Skeletal muscle cell (primary cell): ENCODE results near the gene CPEB3.
"Not testable (repeated sequence)": the region's sequence is repeated elsewhere in the genome, so short reads cannot be mapped to it uniquely, and the experiment has no call there.

ENCODE experiments used
- DNase-seq: peaks from one replicate; pipeline ENCODE4 v3.0.0-alpha.2; 2010; ENCODE audit warnings: low read depth
- H3K4me3 ChIP-seq: 2 replicates; pipeline ENCODE4 v1.5.1; 2011; ENCODE audit warnings: low read depth, mild to moderate bottlenecking, control low read depth, low read length, moderate library complexity

Gene CPEB3

GRCh38 chr10:92219559-92219958, 71.3 kb downstream of the CPEB3 start:
- no peak for DNase-seq
- H3K4me3 ChIP-seq, result no peak overlapping the region

DNA sequence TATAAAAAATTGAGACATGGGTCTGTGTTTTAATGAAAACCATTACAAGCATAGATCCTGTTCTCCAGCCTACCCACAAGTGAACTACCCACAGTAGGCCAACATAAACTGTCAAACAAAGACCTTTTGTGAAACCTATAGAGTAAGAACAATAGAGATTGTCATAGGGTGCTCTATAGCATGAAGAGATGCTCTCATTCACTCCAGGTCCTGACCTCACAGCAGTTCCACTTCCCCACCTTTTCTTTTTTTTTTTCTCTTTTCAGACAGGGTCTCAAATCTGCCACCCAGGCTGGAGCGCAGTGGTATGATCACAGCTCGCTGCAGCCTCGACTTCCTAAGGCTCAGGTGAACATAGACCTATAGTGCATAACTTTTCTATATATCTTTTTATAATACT, 72.3 kb downstream of the CPEB3 start:
- no peak for DNase-seq
- no peak overlapping the region for H3K4me3 ChIP-seq

- H3K4me3 ChIP-seq, DNase-seq: not testable (repeated sequence)
Measured at GRCh38 chr10:92216608-92217007, 74.3 kb downstream of the CPEB3 start.

DNA sequence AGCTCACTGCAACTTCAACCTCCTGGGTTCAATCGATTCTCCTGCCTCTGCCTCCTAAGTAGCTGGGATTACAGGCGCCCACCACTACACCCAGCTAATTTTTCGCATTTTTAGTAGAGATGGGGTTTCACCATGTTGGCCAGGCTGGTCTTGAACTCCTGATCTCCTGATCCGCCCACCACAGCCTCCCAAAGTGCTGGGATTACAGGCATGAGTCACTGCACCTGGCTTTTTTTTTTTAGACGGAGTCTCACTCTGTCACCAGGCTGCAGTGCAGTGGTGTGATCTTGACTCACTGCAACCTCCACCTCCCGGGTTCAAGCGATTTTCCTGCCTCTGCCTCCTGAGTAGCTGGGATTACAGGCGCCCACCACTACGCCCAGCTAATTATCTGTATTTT, 75.7 kb downstream of the CPEB3 start:
- DNase-seq, H3K4me3 ChIP-seq: not testable (repeated sequence)

- no peak overlapping the region for H3K4me3 ChIP-seq
- DNase-seq, result no peak
Measured at GRCh38 chr10:92213049-92213448, 77.8 kb downstream of the CPEB3 start.

DNA sequence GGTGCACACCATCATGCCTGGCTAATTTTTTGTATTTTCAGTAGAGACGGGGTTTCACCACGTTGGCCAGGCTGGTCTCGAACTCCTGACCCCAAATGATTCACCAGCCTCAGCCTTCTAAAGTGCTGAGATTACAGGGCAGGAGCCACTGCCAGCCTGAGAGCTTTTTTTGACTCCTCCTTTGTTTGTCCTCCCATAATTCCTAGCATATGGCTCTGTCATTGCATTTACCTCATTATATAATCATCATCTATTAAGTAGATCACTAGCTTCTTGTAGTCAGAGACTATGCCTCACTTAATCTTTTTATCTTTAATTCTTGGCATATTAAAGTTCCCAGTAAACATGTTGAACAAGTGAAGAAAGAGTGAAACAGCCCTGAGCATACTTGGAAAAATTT, 82.1 kb downstream of the CPEB3 start:
- no peak overlapping the region for H3K4me3 ChIP-seq
- DNase-seq, result no peak

DNA sequence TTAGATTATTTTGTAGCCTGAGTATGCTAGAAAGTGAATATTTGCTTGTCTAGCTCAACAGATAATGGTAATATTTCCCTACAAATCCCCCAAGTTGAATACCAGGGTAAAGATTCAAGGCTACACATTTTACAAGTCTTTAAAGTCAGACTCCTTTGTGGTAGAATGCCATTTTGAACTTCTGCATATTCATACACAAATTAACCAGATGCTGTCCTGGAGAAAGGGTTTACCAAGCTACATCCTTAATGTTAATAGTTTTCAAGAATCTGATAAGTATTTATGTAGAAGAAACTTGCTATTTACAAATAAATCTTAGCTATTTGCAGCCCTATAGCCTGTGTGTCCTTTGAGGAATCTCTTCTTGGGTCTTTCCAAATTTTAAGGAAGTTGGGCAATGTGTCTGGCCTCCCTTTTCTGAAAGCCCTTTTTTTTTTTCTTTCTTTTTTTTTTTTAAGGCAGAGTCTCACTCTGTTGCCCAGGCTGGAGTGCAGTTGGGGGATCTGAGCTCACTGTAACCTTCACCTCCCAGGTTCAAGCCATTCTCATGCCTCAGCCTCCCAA, 82.6 kb downstream of the CPEB3 start:
- H3K4me3 ChIP-seq, result no peak overlapping the region
- no peak for DNase-seq

DNA sequence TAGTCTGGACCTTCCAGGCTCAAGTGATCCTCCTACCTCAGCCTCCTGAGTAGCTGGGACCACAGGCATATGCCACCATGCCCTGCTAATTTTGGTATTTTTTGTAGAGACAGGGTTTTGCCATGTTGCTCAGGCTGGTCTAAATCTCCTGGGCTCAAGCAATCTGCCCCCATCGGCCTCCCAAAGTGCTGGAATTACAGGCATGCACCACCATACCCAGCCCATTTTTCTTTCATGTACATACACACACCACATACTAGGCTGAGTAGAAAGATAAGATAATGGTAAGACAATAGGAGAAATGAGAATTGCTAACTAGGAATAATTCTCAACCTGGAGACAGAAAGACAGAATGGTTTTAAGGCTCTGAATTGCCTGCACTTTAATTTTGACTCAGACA, 83.8 kb downstream of the CPEB3 start:
- H3K4me3 ChIP-seq, result no peak overlapping the region
- no peak for DNase-seq

DNA sequence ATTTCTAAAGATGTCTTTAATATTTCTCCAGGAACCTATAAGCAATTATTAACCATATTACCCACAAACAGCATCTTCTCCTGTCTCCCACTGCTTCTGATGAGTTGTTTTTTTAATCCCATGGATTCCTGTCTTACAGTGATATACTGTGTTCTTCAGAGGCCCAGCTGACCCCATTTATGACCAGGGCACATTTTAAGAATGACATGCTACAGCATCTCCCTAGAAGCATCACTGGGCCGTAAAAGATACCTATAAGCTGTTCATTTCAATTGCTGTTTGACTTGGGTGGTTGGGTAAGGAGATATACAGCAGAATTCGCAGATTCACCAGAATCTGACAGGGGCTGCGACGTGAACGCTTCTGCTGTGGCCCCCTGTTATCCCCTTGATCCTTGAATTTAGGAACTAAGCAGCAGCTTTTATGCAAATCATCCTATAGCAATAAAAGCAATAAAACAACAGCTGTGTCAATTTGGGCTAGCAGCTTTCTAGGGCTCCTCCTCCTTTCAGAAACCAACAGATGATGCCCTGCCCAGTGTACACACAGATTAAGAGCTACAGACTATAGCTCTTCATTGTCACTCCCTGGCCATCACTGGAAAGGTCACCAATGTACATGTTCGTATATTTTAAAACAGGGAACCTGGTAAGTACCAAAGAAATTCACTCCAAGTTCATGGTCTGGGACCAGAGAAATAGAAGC, 86.8 kb downstream of the CPEB3 start:
- no peak for DNase-seq
- no peak overlapping the region for H3K4me3 ChIP-seq

DNA sequence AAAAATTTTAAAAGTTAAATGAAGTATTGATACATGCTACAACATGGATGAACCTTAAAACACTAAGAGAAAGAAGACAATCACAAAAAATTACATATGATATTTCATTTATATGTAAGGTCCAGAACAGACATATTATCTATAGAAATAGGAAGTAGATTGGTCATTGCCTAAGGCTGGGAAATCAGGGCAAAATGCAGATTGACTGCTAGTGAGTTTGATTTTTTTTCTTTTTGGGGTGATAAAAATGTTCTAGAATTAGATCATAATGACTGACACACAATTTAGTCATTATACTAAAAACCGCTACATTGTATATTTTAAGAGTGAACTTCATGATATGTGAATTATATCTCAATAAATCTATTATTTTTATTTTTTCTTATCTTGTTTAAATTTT, 88.3 kb downstream of the CPEB3 start:
- no peak for DNase-seq

DNA sequence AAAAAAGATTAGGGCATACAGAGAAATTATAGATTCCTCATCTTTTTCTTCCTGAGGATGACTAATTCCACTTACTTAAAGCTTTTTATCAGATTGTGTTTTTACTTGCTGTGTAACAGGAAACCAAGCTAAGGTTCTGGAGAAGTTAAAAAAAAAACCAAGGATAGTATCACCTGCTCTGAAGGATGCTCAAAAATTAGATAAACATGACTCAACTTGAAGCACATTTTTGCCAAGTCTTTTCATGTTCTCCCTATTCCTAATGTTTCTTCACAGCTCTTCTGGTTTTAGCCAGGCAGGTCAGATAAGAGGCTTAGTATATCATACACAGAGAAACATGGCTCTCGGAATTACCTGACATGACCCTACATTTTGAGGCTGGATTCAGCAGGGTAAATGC, 90.3 kb downstream of the CPEB3 start:
- no peak for DNase-seq
- no peak overlapping the region for H3K4me3 ChIP-seq

More for the DNA sequence above, 88.3 kb downstream of the CPEB3 start:
- H3K4me3 ChIP-seq, result no peak overlapping the region

DNA sequence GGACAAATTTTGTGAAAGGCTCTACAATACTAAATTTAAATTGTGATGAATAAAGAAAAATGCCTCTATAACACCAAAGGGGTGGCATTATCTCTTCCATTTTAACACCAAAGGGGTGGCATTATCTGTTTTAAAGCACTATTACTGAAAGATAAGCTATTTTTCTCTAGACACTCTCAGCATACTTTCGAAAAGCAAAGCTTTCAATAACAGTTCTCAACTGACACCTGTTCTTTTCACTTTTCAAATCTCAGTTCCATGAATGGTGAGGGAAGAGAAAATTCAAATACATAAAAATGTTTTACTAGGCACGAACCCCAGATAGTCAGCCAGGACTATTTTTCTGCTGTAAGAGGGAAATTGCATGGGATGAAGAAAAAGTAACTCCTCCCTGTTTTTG, 103.8 kb downstream of the CPEB3 start:
- no peak overlapping the region for H3K4me3 ChIP-seq
- no peak for DNase-seq

DNA sequence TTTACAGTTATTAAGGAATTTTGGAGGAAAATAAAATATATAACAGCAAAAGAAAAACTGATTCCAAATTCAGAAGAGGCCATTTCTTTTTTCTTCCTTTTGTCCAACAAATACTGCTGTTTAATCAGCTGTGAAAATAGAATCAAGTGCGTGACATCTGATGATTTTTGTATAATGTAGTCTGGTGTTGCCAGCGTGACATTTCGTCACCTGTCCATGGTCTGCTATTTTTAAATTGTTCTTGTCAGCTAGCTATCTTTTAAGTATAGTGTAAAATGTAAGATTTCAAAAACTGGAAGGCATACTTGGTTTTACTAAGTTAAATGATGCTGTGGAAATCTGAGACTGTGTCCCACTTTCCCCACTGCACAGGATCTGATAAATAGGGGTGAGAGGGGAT, 105.9 kb downstream of the CPEB3 start:
- H3K4me3 ChIP-seq, result no peak overlapping the region
- DNase-seq, result no peak

DNA sequence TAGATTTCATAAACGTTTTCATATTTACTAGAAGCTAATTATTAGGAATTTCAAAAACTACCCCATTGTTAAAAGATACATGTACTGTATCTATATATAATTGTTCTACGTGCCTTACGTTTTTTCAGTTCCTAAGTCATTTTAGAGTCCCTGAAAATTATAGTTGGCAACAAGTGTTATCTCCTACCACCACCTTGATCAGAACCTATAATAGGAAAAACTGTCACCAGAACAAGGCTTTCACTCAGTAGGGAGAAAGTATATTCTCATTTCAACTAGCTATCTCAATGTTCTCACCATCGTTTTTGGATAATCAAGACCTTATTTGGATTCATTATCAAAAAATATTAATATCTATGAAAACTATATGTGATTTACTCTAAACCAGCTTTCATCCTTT, 107.7 kb downstream of the CPEB3 start:
- H3K4me3 ChIP-seq, result no peak overlapping the region
- no peak for DNase-seq

- DNase-seq, result no peak
- no peak overlapping the region for H3K4me3 ChIP-seq
Measured at GRCh38 chr10:92181575-92181974, 109.3 kb downstream of the CPEB3 start.

GRCh38 chr10:92180399-92180798, 110.5 kb downstream of the CPEB3 start:
- no peak for DNase-seq
- H3K4me3 ChIP-seq, result no peak overlapping the region

DNA sequence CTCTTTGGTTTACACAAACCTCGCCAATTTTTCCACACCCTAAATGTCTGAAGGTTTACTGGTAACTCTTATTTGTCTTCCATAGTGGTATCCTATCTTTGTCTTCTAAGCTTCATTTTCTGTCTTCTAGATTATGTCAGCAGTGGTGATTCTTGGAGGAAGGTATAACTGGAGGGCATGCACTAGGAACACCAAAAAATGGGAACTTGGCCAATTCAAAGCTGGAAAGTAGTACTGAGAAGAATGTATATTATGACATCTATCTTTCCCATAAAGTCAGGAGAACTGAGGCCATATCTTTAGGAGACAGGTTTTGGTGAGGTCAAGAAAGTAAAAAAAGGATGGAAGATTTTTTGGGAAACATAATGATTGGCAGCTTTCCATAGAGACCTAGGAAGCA, 113.3 kb downstream of the CPEB3 start:
- DNase-seq, result no peak
- no peak overlapping the region for H3K4me3 ChIP-seq

GRCh38 chr10:92175164-92175563, 115.7 kb downstream of the CPEB3 start:
- DNase-seq, result no peak
- no peak overlapping the region for H3K4me3 ChIP-seq

- no peak overlapping the region for H3K4me3 ChIP-seq
- no peak for DNase-seq
Measured at GRCh38 chr10:92173996-92174395, 116.9 kb downstream of the CPEB3 start.

DNA sequence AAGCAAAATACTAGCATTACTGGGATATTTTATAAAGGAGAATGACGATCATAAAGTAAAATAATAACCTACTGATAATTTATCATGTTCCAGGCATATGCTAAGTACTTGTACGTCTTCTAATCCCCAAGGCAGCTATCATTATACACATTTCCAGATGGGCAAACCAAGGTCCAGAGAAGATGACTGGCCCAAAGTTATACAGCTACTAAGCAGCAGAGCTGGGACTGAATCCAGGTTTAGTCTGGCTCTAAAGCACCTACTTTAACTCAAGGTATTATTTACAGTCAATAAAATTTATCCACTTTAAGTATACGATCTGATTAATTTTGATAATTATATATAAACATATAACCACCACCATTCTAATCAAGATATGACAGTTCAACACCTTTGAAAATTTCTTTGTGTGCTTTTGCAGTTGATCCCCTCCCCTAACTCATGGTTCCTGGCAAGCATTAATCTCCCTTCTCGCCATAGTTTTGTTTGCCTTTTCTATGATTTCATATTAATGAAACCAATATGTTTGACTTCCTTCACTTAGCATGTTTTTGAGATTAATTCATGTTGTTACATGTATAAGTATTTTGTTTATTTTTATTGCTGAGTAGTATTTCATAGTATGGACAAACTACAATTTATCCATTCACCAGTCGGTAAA, 126.7 kb downstream of the CPEB3 start:
- no peak for DNase-seq
- H3K4me3 ChIP-seq, result no peak overlapping the region

GRCh38 chr10:92162541-92162940, 128.3 kb downstream of the CPEB3 start:
- DNase-seq, result no peak
- H3K4me3 ChIP-seq, result no peak overlapping the region
